ENCODE results near the gene ZNF485. TPM values are rescaled to one million over a fixed set of nuclear protein-coding genes. Genes with fewer than 3 reads are reported as not detected.
"Not testable (repeated sequence)": the region's sequence is repeated elsewhere in the genome, so short reads cannot be mapped to it uniquely, and the experiment has no call there.

Gene ZNF485
- total RNA-seq, 2 donors from 2014 or later: 1.6 to 2.8 TPM

- Histone ChIP-seq H3K4me1 (no peaks in the 10 kb centered on the region), H3K9ac (ENCODE audit: low read depth in 2 of 2, low read length in 2 of 2) (no peak overlapping the region), H3K4me3 (no peak overlapping the region), H3K27ac (no peak overlapping the region), H3K36me3 (no peaks in the 10 kb centered on the region), H3K9me3 (no peaks in the 10 kb centered on the region), H3K27me3 (no peaks in the 10 kb centered on the region)
- TF ChIP-seq, protein P1, sequence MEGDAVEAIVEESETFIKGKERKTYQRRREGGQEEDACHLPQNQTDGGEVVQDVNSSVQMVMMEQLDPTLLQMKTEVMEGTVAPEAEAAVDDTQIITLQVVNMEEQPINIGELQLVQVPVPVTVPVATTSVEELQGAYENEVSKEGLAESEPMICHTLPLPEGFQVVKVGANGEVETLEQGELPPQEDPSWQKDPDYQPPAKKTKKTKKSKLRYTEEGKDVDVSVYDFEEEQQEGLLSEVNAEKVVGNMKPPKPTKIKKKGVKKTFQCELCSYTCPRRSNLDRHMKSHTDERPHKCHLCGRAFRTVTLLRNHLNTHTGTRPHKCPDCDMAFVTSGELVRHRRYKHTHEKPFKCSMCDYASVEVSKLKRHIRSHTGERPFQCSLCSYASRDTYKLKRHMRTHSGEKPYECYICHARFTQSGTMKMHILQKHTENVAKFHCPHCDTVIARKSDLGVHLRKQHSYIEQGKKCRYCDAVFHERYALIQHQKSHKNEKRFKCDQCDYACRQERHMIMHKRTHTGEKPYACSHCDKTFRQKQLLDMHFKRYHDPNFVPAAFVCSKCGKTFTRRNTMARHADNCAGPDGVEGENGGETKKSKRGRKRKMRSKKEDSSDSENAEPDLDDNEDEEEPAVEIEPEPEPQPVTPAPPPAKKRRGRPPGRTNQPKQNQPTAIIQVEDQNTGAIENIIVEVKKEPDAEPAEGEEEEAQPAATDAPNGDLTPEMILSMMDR (IDR thresholded peaks at IDR 0.05): no peak
- intact Hi-C loops (cut with DNase I): no loop called here
- DNase-seq: no peak
Observed at GRCh38 chr10:43623351-43623750, 17.1 kb downstream of the ZNF485 start.

DNA sequence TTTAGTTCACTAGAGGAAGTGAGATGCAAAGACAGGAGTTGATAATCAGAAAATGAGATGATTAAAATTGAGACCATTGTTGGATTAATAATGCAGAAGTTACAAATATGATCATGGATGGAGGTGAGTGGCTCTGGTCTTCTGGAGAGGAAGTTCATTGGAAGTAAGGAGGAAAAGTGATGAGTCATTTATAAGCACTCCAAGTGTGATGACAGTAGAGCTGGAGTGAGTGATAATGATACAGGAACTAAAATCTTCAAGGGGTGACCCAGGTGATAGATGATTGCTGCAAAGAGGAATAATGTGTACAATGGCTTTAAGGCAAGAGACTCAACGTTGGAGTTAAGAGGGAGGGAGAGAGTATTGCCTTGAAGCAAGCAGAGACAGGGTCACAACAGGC is 21.7 kb downstream of the ZNF485 start:
- TF ChIP-seq, protein P1 (IDR thresholded peaks at IDR 0.05): no peak
- no peak overlapping the region for H3K4me3 ChIP-seq
- DNase-seq: no peak
- no peaks in the 10 kb centered on the region for H3K4me1 ChIP-seq
- H3K27ac ChIP-seq: no peak overlapping the region
- H3K9me3 ChIP-seq: no peaks in the 10 kb centered on the region
- intact Hi-C loops (cut with DNase I): no loop called here
- no peak overlapping the region for H3K9ac ChIP-seq (ENCODE audit: low read depth in 2 of 2, low read length in 2 of 2)
- H3K36me3 ChIP-seq: no peaks in the 10 kb centered on the region
- H3K27me3 ChIP-seq: no peaks in the 10 kb centered on the region

GRCh38 chr10:43628956-43629355 is 22.7 kb downstream of the ZNF485 start:
- H3K9me3 ChIP-seq: no peaks in the 10 kb centered on the region
- H3K9ac ChIP-seq (ENCODE audit: low read depth in 2 of 2, low read length in 2 of 2): no peak overlapping the region
- no peak for DNase-seq
- TF ChIP-seq, protein P1 (IDR thresholded peaks at IDR 0.05): no peak
- H3K27ac ChIP-seq: no peak overlapping the region
- H3K36me3 ChIP-seq: no peaks in the 10 kb centered on the region
- no peaks in the 10 kb centered on the region for H3K4me1 ChIP-seq
- H3K27me3 ChIP-seq: no peaks in the 10 kb centered on the region
- no peak overlapping the region for H3K4me3 ChIP-seq
- intact Hi-C loops (cut with DNase I): no loop called here

DNA sequence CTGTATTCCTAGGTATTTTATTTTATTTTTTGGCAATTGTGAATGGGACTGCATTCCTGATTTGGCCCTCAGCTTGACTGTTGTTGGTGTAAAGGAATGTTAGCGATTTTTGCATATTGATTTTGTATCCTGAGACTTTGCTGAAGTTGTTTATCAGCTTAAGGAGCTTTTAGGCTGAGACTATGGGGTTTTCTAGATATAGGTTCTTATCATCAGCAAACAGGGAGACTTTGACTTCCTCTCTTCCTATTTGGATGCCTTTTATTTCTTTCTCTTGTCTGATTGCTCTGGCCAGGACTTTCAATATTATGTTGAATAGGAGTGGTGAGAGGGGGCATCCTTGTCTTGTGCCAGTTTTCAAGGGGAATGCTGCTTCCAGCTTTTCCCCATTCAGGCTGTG is 29.6 kb downstream of the ZNF485 start:
- H3K4me3 ChIP-seq; intact Hi-C loops (cut with DNase I); H3K4me1 ChIP-seq; H3K9ac ChIP-seq (ENCODE audit: low read depth in 2 of 2, low read length in 2 of 2); H3K9me3 ChIP-seq; H3K27ac ChIP-seq; H3K27me3 ChIP-seq; H3K36me3 ChIP-seq; DNase-seq: not testable (repeated sequence)

GRCh38 chr10:43640603-43641002 is 34.4 kb downstream of the ZNF485 start:
- Histone ChIP-seq H3K9me3 (no peaks in the 10 kb centered on the region), H3K36me3 (peaks cover 12% of the 10 kb centered on the region), H3K27me3 (no peaks in the 10 kb centered on the region), H3K27ac (no peak overlapping the region), H3K9ac (ENCODE audit: low read depth in 2 of 2, low read length in 2 of 2) (no peak overlapping the region), H3K4me1 (no peaks in the 10 kb centered on the region), H3K4me3 (no peak overlapping the region)
- intact Hi-C loops (cut with DNase I): no loop called here
- TF ChIP-seq, protein P1 (IDR thresholded peaks at IDR 0.05): no peak
- DNase-seq: no peak

DNA sequence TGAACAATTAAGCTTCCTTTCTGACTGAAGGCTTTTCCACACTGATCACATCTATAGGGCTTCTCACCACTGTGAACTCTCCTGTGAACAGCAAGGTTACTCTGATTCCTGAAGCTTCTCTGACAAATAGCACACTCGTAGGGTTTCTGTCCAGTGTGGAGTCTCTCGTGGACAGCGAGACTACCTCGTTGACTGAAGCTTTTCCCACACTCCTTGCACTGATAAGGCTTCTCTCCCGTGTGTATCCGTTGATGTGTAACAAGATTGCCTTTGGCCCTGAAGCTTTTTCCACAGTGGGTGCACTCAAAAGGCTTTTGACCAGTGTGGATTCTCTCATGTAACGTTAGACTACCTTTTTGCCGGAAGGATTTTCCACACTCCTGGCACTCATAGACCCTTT is 38.0 kb downstream of the ZNF485 start:
- H3K36me3 ChIP-seq: peaks cover 15% of the 10 kb centered on the region
- no peak for DNase-seq
- no peak overlapping the region for H3K27ac ChIP-seq
- no peak overlapping the region for H3K9ac ChIP-seq (ENCODE audit: low read depth in 2 of 2, low read length in 2 of 2)
- no peaks in the 10 kb centered on the region for H3K4me1 ChIP-seq
- TF ChIP-seq, protein P1 (IDR thresholded peaks at IDR 0.05): no peak
- no peaks in the 10 kb centered on the region for H3K27me3 ChIP-seq
- intact Hi-C loops (cut with DNase I): no loop called here
- H3K4me3 ChIP-seq: no peak overlapping the region
- no peaks in the 10 kb centered on the region for H3K9me3 ChIP-seq
